Measurements from ENCODE around the gene ALDH7A1. TPM values are rescaled to one million over a fixed set of nuclear protein-coding genes. Genes with fewer than 3 reads are reported as not detected.
A peak's percentile ranks its signal among the peaks of the same experiment; 100 is the strongest.

The ALDH7A1 gene
- total RNA-seq, 3 donors from 2014 or later: 39.4 to 46.1 (median 41.6) TPM

- intact Hi-C loops (cut with DNase I, micrococcal nuclease): no loop called here
- no peaks in the 10 kb centered on the region for H3K4me1 ChIP-seq (ENCODE audit: low read depth)
- no peak overlapping the region for H3K4me3 ChIP-seq
- ATAC-seq: no peak
- TF ChIP-seq CTCF (IDR thresholded peaks at IDR 0.05): no peak
- no peaks in the 10 kb centered on the region for H3K36me3 ChIP-seq (ENCODE audit: low read depth)
- DNase-seq: no peak
- no peaks in the 10 kb centered on the region for H3K9me3 ChIP-seq
Observed at GRCh38 chr5:126494393-126494792, 100.6 kb downstream of the ALDH7A1 start.

- no peaks in the 10 kb centered on the region for H3K36me3 ChIP-seq (ENCODE audit: low read depth)
Observed at GRCh38 chr5:126492939-126493338, 102.1 kb downstream of the ALDH7A1 start.

GRCh38 chr5:126490167-126490940 is 104.7 kb downstream of the ALDH7A1 start:
- H3K4me1 ChIP-seq (ENCODE audit: low read depth): no peaks in the 10 kb centered on the region
- TF ChIP-seq CTCF (IDR thresholded peaks at IDR 0.05): no peak
- no peak overlapping the region for H3K4me3 ChIP-seq
- intact Hi-C loops (cut with DNase I, micrococcal nuclease): no loop called here
- peaks cover 6% of the 10 kb centered on the region for H3K36me3 ChIP-seq (ENCODE audit: low read depth)
- no peaks in the 10 kb centered on the region for H3K9me3 ChIP-seq
- DNase-seq (no peak), ATAC-seq (peak; percentile 16)

More at GRCh38 chr5:126492939-126493338, 102.1 kb downstream of the ALDH7A1 start:
- ATAC-seq: peak; percentile 38
- no peak for TF ChIP-seq CTCF (IDR thresholded peaks at IDR 0.05)
- H3K4me1 ChIP-seq (ENCODE audit: low read depth): no peaks in the 10 kb centered on the region
- intact Hi-C loops (cut with DNase I, micrococcal nuclease): no loop called here
- peak in 1 of 3 donors; percentile 25 for DNase-seq
- H3K9me3 ChIP-seq: no peaks in the 10 kb centered on the region
- H3K4me3 ChIP-seq: no peak overlapping the region

- Histone ChIP-seq H3K9me3 (no peaks in the 10 kb centered on the region), H3K4me3 (no peak overlapping the region), H3K36me3 (ENCODE audit: low read depth) (peaks cover 6% of the 10 kb centered on the region), H3K4me1 (ENCODE audit: low read depth) (no peaks in the 10 kb centered on the region)
- DNase-seq (no peak), ATAC-seq (no peak)
- no peak for TF ChIP-seq CTCF (IDR thresholded peaks at IDR 0.05)
- intact Hi-C loops (cut with DNase I, micrococcal nuclease): no loop called here
Observed at GRCh38 chr5:126488443-126489065, 106.5 kb downstream of the ALDH7A1 start.

GRCh38 chr5:126487596-126487995 is 107.4 kb downstream of the ALDH7A1 start:
- H3K9me3 ChIP-seq: no peaks in the 10 kb centered on the region
- H3K4me3 ChIP-seq: no peak overlapping the region
- TF ChIP-seq CTCF (IDR thresholded peaks at IDR 0.05): no peak
- intact Hi-C loops (cut with DNase I, micrococcal nuclease): no loop called here
- peaks cover 6% of the 10 kb centered on the region for H3K36me3 ChIP-seq (ENCODE audit: low read depth)
- no peak for DNase-seq
- ATAC-seq: no peak
- no peaks in the 10 kb centered on the region for H3K4me1 ChIP-seq (ENCODE audit: low read depth)

Measured in mucosa of descending colon (tissue), 3 donors.